Tibial nerve (tissue), 4 donors: ENCODE results near the gene SMIM35. TPM values are rescaled to one million over a fixed set of nuclear protein-coding genes. Genes with fewer than 3 reads are reported as not detected.

ENCODE experiments used
- DNase-seq, 2 donors: peaks; one replicate each; pipeline ENCODE4 v3.0.0-alpha.2; 2019; ENCODE audit warnings: low spot score in 2 of 2
- H3K27ac ChIP-seq, 4 donors: fragments of 200-600 bp; sonication (generic) in 3 of 4; one replicate each; pipeline ENCODE4 v1.5.1; 2017 to 2019; ENCODE audit warnings: mild to moderate bottlenecking in 1 of 4
- H3K27me3 ChIP-seq, 2 donors: fragments of 200-600 bp; sonication (generic) in 1 of 2; one replicate each; pipeline versions ENCODE4 v1.5.1 to v1.6.0; 2017 to 2019
- H3K36me3 ChIP-seq, 3 donors: fragments of 200-600 bp; sonication (generic); one replicate each; pipeline ENCODE4 v1.5.1; 2018 to 2019
- H3K4me1 ChIP-seq, 4 donors: fragments of 200-600 bp; sonication (generic) in 3 of 4; one replicate each; pipeline ENCODE4 v1.5.1; 2017 to 2019
- H3K4me3 ChIP-seq, 4 donors: fragments of 200-600 bp; sonication (generic) in 3 of 4; one replicate each; pipeline ENCODE4 v1.5.1; 2017 to 2019; ENCODE audit warnings: mild to moderate bottlenecking in 1 of 4, moderate library complexity in 1 of 4
- H3K9me3 ChIP-seq, 4 donors: fragments of 200-600 bp; sonication (generic) in 3 of 4; one replicate each; pipeline ENCODE4 v1.5.1; 2017 to 2019
- CTCF ChIP-seq, 5 experiments: fragments of 200-600 bp in 3 of 5; fragments of 450-650 bp in 2 of 5; sonication (generic) in 3 of 5; IDR thresholded peaks; one replicate each; pipeline ENCODE4 v1.5.1; 2016 to 2019; ENCODE audit warnings: antibody characterized with exemption in 5 of 5, mild to moderate bottlenecking in 3 of 5, moderate library complexity in 2 of 5
- EP300 ChIP-seq, 2 donors: sonication (generic); formaldehyde crosslinking; IDR thresholded peaks; one replicate each; pipeline ENCODE4 v1.6.1; 2017; ENCODE audit warnings: antibody characterized with exemption in 2 of 2, mild to moderate bottlenecking in 1 of 2
- POLR2A ChIP-seq, 2 donors: fragments of 450-650 bp; IDR thresholded peaks; one replicate each; pipeline ENCODE4 v1.6.1; 2017; ENCODE audit warnings: antibody characterized with exemption in 2 of 2, mild to moderate bottlenecking in 2 of 2, moderate library complexity in 2 of 2
- WGBS, 2 donors: methylation state at CpG; one replicate each; pipeline ENCODE4 v1.1.5; 2018; 5-methylcytosine and 5-hydroxymethylcytosine counted together
- total RNA-seq, 4 donors: library from RNA; depleted of rRNA; stranded (reverse); fragments of >200 nt; gene quantifications; one replicate each; pipeline ENCODE4 v1.1.0, GENCODE V29; 2016

SMIM35 gene
- total RNA-seq, 4 donors from 2014 or later, result not detected

GRCh38 chr11:118132385-118133151 is 45.8 kb upstream of the SMIM35 start:
- Histone ChIP-seq H3K9me3 (no peaks in the 10 kb centered on the region), H3K36me3 (no peaks in the 10 kb centered on the region), H3K4me3 (no peak overlapping the region), H3K27me3 (peaks cover 0 to 13% of the 10 kb centered on the region in 2 donors), H3K27ac (no peak overlapping the region), H3K4me1 (no peaks in the 10 kb centered on the region)
- no peak for DNase-seq
- TF ChIP-seq EP300 (IDR thresholded peaks at IDR 0.05) (no peak), CTCF (IDR thresholded peaks at IDR 0.05) (no peak), POLR2A (IDR thresholded peaks at IDR 0.05) (no peak)
- WGBS, 2 donors, result 81 to 87% methylated on average over 15 of the region's 15 CpGs

DNA sequence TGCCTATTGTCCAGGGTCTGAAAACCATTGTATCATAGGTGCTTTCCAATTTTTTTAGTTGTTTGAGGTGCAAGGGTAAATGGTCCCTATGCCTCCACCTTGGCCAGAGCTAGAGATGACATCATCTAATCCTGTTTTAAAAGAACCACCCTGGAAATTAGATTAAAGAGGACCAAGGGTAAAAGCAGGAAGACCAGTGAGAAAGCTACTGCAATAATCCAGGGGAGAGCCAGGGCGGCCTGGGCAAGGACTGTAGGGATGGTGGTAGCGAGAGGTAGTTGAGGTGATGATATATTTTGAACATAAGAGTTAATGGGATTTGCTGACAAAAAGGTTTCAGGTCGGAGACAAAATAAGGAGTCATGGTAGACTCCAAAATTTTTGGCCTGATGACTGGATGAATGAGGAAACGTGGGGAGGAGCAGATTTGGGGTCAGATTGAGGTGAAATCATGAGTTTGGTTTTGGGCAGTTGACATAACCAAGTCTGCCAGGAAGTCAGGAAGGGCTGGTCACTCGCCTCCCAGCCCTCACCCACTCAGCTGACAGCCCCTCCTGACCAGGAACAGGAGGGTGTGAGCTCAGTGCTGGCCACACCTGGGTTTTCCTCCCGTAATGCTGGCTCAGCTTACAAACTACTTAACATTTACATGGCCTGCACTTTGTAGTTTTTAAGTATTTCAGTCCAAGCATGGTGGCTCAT is 42.9 kb upstream of the SMIM35 start:
- Histone ChIP-seq H3K4me1 (no peaks in the 10 kb centered on the region), H3K36me3 (no peaks in the 10 kb centered on the region), H3K4me3 (no peak overlapping the region), H3K27me3 (peaks cover 0 to 4% of the 10 kb centered on the region in 2 donors), H3K9me3 (no peaks in the 10 kb centered on the region), H3K27ac (no peak overlapping the region)
- WGBS, 2 donors, result 58 to 68% methylated on average over 6 of the region's 6 CpGs
- no peak for TF ChIP-seq CTCF (IDR thresholded peaks at IDR 0.05)
- no peak for TF ChIP-seq POLR2A (IDR thresholded peaks at IDR 0.05)
- TF ChIP-seq EP300 (IDR thresholded peaks at IDR 0.05), result no peak
- no peak for DNase-seq

GRCh38 chr11:118128721-118129470 is 42.1 kb upstream of the SMIM35 start:
- H3K27me3 ChIP-seq, result peaks cover 0 to 4% of the 10 kb centered on the region in 2 donors
- TF ChIP-seq CTCF (IDR thresholded peaks at IDR 0.05) (no peak), EP300 (IDR thresholded peaks at IDR 0.05) (no peak), POLR2A (IDR thresholded peaks at IDR 0.05) (no peak)
- H3K4me1 ChIP-seq, result no peaks in the 10 kb centered on the region
- no peak overlapping the region for H3K4me3 ChIP-seq
- WGBS, 2 donors, result 46 to 52% methylated on average over 11 of the region's 11 CpGs
- H3K36me3 ChIP-seq, result no peaks in the 10 kb centered on the region
- no peaks in the 10 kb centered on the region for H3K9me3 ChIP-seq
- no peak overlapping the region for H3K27ac ChIP-seq
- DNase-seq, result no peak

DNA sequence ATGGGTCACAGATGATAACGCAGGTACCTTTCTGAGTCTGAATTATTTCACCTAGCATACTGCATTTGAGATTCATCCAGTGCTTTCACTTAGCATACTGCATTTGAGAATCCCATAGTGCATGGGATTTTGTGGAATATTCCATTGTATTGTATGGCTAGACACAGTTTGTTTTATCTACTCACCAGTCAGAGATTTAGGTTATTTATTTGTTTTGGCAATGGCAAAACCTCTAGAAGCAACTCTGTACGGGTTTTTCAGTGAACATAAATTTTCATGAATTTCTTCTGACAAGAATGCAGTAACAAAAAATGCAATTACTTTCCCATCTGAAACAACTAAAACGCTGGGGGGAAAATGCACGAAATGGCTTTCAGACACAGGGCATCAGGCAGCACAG is 41.5 kb upstream of the SMIM35 start:
- DNase-seq, result no peak
- Histone ChIP-seq H3K4me3 (no peak overlapping the region), H3K4me1 (no peaks in the 10 kb centered on the region), H3K27ac (no peak overlapping the region), H3K36me3 (no peaks in the 10 kb centered on the region), H3K9me3 (no peaks in the 10 kb centered on the region), H3K27me3 (peaks cover 0 to 4% of the 10 kb centered on the region in 2 donors)
- 43 to 46% methylated on average over 4 of the region's 4 CpGs for WGBS, 2 donors
- TF ChIP-seq CTCF (IDR thresholded peaks at IDR 0.05), result no peak
- TF ChIP-seq POLR2A (IDR thresholded peaks at IDR 0.05), result no peak
- TF ChIP-seq EP300 (IDR thresholded peaks at IDR 0.05), result no peak
